ENCODE data around the gene KAZALD1. TPM values are rescaled to one million over a fixed set of nuclear protein-coding genes. Genes with fewer than 3 reads are reported as not detected.

KAZALD1 gene
- total RNA-seq, 1 experiment from 2014 or later = 12.5 TPM

GRCh38 chr10:101038484-101038883, 23.3 kb upstream of the KAZALD1 start:
- CTCF ChIA-PET = no interaction called here
- DNase-seq (ENCODE audit: low spot score) = no peak
- BruUV-seq (replicated peaks) = no TSS peak

GRCh38 chr10:101040061-101040460, 21.7 kb upstream of the KAZALD1 start:
- Histone ChIP-seq H3K4me3 (ENCODE audit: low read depth, low read length, poor library complexity, severe bottlenecking) (no peak overlapping the region), H3K9me3 (ENCODE audit: low read depth, low read length, poor library complexity, severe bottlenecking) (no peaks in the 10 kb centered on the region), H3K36me3 (ENCODE audit: insufficient read depth, low read length, poor library complexity, severe bottlenecking) (no peaks in the 10 kb centered on the region), H3K4me1 (ENCODE audit: insufficient read depth, low read length, poor library complexity, severe bottlenecking) (peaks cover 24% of the 10 kb centered on the region), H3K27me3 (replicated peaks; ENCODE audit: insufficient read depth, low read depth, low read length, poor library complexity) (no peaks in the 10 kb centered on the region), H3K27ac (ENCODE audit: low read depth, low read length, poor library complexity, severe bottlenecking) (no peak overlapping the region)
- no peak for TF ChIP-seq EZH2 (IDR thresholded peaks at IDR 0.05; ENCODE audit: borderline replicate concordance, low read depth, low read length, poor library complexity, severe bottlenecking)
- TF ChIP-seq CTCF (conservative IDR thresholded peaks at IDR 0.05; ENCODE audit: low read depth, low read length) = no peak
- CTCF ChIA-PET = no interaction called here
- DNase-seq (ENCODE audit: low spot score) = no peak
- intact Hi-C loops (cut with micrococcal nuclease; ENCODE audit: unreplicated experiment) = loop anchor here (5.0 kb wide), 1 partner anchor 102 kb away; no protein-coding TSS in a partner anchor
- no TSS peak for BruUV-seq (replicated peaks)
- POLR2A ChIA-PET (ENCODE audit: low non-redundant PET) = no interaction called here

More at GRCh38 chr10:101038484-101038883, 23.3 kb upstream of the KAZALD1 start:
- Histone ChIP-seq H3K9me3 (ENCODE audit: low read depth, low read length, poor library complexity, severe bottlenecking) (no peaks in the 10 kb centered on the region), H3K4me1 (ENCODE audit: insufficient read depth, low read length, poor library complexity, severe bottlenecking) (peaks cover 23% of the 10 kb centered on the region), H3K27me3 (replicated peaks; ENCODE audit: insufficient read depth, low read depth, low read length, poor library complexity) (no peaks in the 10 kb centered on the region), H3K36me3 (ENCODE audit: insufficient read depth, low read length, poor library complexity, severe bottlenecking) (no peaks in the 10 kb centered on the region), H3K27ac (ENCODE audit: low read depth, low read length, poor library complexity, severe bottlenecking) (no peak overlapping the region), H3K4me3 (ENCODE audit: low read depth, low read length, poor library complexity, severe bottlenecking) (no peak overlapping the region)
- POLR2A ChIA-PET (ENCODE audit: low non-redundant PET) = no interaction called here
- no peak for TF ChIP-seq EZH2 (IDR thresholded peaks at IDR 0.05; ENCODE audit: borderline replicate concordance, low read depth, low read length, poor library complexity, severe bottlenecking)
- peak; percentile 21; the same call in 1 of the 2 replicates for TF ChIP-seq CTCF (conservative IDR thresholded peaks at IDR 0.05; ENCODE audit: low read depth, low read length)
- intact Hi-C loops (cut with micrococcal nuclease; ENCODE audit: unreplicated experiment) = no loop called here

- no peaks in the 10 kb centered on the region for H3K36me3 ChIP-seq (ENCODE audit: insufficient read depth, low read length, poor library complexity, severe bottlenecking)
- ChIA-PET POLR2A (ENCODE audit: low non-redundant PET) (no interaction called here), CTCF (interaction anchor here (0.7 to 3.5 kb wide), 10 partner anchors 9 to 251 kb away, joined by 3 to 20 read pairs (median 7); no protein-coding TSS in a partner anchor)
- peaks cover 24% of the 10 kb centered on the region for H3K4me1 ChIP-seq (ENCODE audit: insufficient read depth, low read length, poor library complexity, severe bottlenecking)
- intact Hi-C loops (cut with micrococcal nuclease; ENCODE audit: unreplicated experiment) = loop anchor here (5.0 kb wide), 1 partner anchor 101 kb away; no protein-coding TSS in a partner anchor
- DNase-seq (ENCODE audit: low spot score) = no peak
- BruUV-seq (replicated peaks) = no TSS peak
- TF ChIP-seq CTCF (conservative IDR thresholded peaks at IDR 0.05; ENCODE audit: low read depth, low read length) (no peak), EZH2 (IDR thresholded peaks at IDR 0.05; ENCODE audit: borderline replicate concordance, low read depth, low read length, poor library complexity, severe bottlenecking) (no peak)
- no peak overlapping the region for H3K27ac ChIP-seq (ENCODE audit: low read depth, low read length, poor library complexity, severe bottlenecking)
- no peaks in the 10 kb centered on the region for H3K9me3 ChIP-seq (ENCODE audit: low read depth, low read length, poor library complexity, severe bottlenecking)
- no peak overlapping the region for H3K4me3 ChIP-seq (ENCODE audit: low read depth, low read length, poor library complexity, severe bottlenecking)
- H3K27me3 ChIP-seq (replicated peaks; ENCODE audit: insufficient read depth, low read depth, low read length, poor library complexity) = no peaks in the 10 kb centered on the region
Observed at GRCh38 chr10:101040851-101041250, 20.9 kb upstream of the KAZALD1 start.

All from A673 (cell line).